Heart left ventricle (tissue), 13 donors: ENCODE results near the gene SUSD6.

Source experiments
- CTCF ChIP-seq, 12 donors: fragments of 200-600 bp; sonication (generic) in 4 of 12; IDR thresholded peaks; one replicate each; pipeline versions ENCODE4 v1.5.0 to v1.8.0; 2018 to 2022; ENCODE audit warnings: antibody characterized with exemption in 12 of 12, mild to moderate bottlenecking in 5 of 12
- POLR2A ChIP-seq, 2 donors: fragments of 450-650 bp; IDR thresholded peaks; one replicate each; pipeline ENCODE4 v1.6.1; 2017; ENCODE audit warnings: antibody characterized with exemption in 2 of 2, mild to moderate bottlenecking in 2 of 2, moderate library complexity in 2 of 2
- donor health status: ischemic (EF 13 %, LVEDD 7.1; RV severe dilation, severe dysfunction).
- donor health status: DM: no; HTN: yes; CAD: no.
- donor health status: DM: no; HTN: no; CAD: no.
- donor health status: ischemic (EF 25% LVEDD 6.9; RV normal size, moderate dysfunction).
- donor health status: ischemic (EF 25% LVEDD 5.7; RV mildly dilated, moderate dysfunction).
- donor health status: ischemic (EF 35%, LVEDD 5.7; RV mildly dilated, moderate dysfunction).
- donor health status: nonischemic (EF 11% LVEDD 7.7; RV severe dilation, severe dysfunction).
- donor health status: DM: yes; HTN: yes; CAD: no.
- donor health status: PGD.
- donor health status: ischemic (EF 29% LVEDD 5.4; RV normal size, mild dysfunction).
- donor health status: nonischemic (EF 23%, LVEDD 6.1; RV moderate dilation, normal function).

GRCh38 chr14:69675877-69676416, 64.6 kb downstream of the SUSD6 start:
- TF ChIP-seq CTCF (IDR thresholded peaks at IDR 0.05) (no peak), POLR2A (IDR thresholded peaks at IDR 0.05) (no peak)
